Anterior cingulate cortex (tissue), 58 donors: ENCODE measurements around the gene MVP.

Experiments used
- DNase-seq, 58 donors: peaks; one replicate each; lab custom pipeline; 2025; lab: John Stamatoyannopoulos, UW

The MVP gene

DNA sequence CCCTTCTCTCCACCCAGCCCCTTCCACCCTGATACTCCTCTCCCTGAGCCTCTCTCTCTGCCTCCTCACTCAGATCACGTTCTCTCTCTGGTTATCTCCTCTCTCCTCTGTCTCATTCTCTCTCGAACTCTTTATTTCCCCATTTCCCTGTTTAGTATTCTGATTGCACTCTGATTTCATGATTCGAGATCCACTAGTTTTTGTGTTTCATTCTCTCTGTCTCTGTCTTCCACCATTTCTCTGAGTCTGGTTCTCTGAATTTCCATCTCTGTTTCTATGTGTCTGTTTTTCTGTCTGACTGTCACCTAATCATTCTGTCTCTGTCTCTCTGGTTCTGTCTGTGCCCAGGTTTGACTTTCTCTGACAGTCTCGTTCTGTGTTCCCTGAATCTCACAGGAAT lies 77.1 kb downstream of the MVP start:
- no peak for DNase-seq
